HG02798 (cell line): Measurements from ENCODE around the gene CCL14.
"Not testable (repeated sequence)": the region's sequence is repeated elsewhere in the genome, so short reads cannot be mapped to it uniquely, and the experiment has no call there.

Source experiments
- ATAC-seq: cut with Tn5 transposase; IDR thresholded peaks from one replicate; pipeline ENCODE4 v1.9.1; 2021; ENCODE audit warnings: mild to moderate bottlenecking; ENCODE audit not compliant: unreplicated experiment, poor library complexity

The CCL14 gene

DNA sequence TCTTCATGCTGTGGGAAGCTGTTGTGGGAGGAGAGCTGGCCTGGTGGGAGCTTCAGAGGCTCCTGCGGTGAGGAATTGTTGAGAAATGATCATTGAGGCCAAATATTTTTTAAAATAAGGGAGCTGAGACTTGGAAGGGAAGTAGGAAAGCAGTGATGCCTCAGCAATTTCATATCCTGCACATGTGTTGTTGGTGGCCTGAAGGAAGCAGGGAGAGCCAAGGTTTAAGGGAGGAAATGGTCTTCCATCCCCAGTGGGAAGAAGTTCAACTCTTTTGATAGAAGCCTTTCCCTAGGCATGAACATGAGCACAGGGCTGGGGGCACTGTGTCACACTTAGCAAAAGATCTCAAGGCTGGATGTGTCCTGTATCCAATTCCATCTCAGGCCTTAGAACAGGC, at the start of gene CCL14:
TSS of gene CCL14 (minus strand) at position 87 of the 400 bp plus-strand sequence. CDS start at position 7, 80 bp downstream.
- no peak for ATAC-seq

DNA sequence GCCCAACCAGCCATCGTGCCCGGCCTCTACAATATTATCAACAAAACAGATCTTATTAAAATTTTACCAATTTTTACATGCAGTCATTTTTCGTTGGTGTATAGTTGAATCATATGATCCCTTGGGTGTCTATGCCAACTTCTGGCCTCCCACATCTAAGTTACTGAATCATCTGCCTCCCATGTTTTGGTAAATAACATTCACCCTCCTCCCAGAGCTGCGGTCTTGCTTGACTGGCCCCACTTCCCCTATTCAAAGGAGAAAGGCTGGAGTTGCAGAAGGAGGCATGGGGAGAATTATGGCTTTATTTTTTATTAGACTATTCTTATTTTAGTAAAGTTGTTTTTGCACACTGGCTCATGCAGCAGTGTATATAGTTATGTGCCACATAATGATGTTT, 49.7 kb upstream of the CCL14 start:
- no peak for ATAC-seq

DNA sequence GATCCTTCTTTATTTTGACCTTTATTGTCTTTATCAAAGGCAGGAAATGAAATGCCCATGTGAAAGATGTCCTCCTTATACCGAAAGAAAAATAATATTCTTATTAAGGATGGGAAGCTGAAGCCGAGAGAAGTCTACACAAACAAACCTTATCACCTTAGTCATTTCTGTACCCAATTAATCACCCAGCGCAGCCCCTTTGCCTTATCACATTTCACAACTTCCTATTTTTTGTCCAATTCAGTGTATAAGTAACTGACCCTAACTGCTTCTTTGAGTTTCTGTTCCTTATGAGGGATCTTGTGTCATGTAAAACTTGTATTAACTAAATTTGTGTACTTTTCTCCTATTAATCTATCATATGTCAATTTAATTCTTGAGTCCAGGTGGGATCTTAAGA, 47.6 kb upstream of the CCL14 start:
- ATAC-seq, result no peak

GRCh38 chr17:36030956-36031355, 44.4 kb upstream of the CCL14 start:
- ATAC-seq, result no peak

DNA sequence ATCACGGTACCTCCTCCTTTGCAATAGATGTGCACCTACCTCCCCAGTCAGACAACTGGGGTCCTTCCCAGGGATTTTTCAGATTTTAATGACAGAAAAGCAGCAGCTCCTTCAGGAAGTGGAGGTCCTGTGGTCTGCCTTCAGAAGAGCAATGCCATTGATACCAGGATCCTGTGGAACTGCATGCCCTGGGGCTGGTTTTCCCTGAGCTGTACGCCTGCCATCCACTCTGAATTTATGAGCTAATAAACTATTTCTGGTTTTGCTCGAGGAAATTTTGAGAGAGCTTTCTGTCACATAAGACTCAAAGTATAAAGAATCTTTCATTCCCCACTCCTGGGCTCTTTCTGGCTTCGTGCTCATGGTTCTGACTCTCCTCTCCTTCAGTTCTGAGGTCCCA, 41.2 kb upstream of the CCL14 start:
- no peak for ATAC-seq

DNA sequence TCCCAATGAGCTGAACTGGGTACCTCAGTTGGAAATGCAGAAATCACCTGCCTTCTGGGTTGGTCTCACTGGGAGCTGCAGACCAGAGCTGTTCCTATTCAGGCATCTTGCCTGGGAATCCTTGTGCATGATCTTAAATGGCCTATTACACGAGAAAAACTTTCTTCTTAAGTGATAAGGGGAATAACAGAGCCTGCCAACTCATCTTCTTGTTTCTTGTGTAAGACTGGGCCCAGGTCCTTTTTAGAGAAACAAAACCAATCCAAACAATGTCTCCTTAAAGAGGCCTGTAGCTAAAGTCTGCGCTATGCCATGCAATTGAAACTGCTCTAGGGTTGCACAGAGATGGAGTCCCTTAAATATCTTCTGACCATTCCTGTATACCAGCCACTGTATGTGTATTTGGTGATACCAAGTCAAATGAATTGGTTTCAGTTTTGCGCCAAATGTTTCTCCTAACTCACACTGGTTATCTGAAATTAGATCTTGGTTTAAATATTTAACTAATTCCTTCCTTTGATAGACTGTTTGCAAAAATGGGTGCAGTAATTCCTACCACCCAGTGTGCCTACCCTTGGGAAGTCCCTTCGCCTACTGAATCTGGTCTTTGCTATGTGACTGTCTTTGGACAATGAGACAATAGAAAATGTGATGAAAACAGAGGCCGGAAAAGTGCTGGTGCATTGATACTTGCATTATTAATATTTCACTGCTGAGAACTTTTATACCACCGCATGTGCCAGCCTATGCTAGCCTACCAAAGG, 37.8 kb upstream of the CCL14 start:
- no peak for ATAC-seq

- no peak for ATAC-seq
Observed at GRCh38 chr17:36019423-36019822, 32.9 kb upstream of the CCL14 start.

- no peak for ATAC-seq
Observed at GRCh38 chr17:36017799-36018198, 31.3 kb upstream of the CCL14 start, which contains the start of gene CCL23. Gene CCL23 (minus strand): TSS chr17:36017972. CDS start chr17:36017897, 75 bp downstream.

- ATAC-seq, result no peak
Observed at GRCh38 chr17:36016555-36016954, 30.0 kb upstream of the CCL14 start.

DNA sequence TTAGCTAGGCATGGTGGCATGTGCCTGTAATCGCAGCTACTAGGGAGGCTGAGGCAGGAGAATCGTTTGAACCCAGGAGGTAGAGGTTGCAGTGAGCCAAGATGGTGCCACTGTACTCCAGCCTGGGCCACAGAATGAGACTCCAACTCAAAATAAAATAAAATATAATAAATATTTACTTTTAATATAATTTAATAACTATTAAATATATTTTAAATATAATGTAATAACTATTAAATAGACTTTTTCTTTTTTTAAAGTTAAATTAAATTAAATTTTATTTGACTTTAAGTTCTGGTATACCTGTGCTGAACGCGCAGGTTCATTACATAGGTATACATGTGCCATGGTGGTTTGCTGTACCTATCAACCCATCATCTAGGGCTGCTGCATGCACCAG, 29.4 kb upstream of the CCL14 start:
- not testable (repeated sequence) for ATAC-seq

- ATAC-seq, result no peak
Observed at GRCh38 chr17:36014946-36015345, 28.4 kb upstream of the CCL14 start.

DNA sequence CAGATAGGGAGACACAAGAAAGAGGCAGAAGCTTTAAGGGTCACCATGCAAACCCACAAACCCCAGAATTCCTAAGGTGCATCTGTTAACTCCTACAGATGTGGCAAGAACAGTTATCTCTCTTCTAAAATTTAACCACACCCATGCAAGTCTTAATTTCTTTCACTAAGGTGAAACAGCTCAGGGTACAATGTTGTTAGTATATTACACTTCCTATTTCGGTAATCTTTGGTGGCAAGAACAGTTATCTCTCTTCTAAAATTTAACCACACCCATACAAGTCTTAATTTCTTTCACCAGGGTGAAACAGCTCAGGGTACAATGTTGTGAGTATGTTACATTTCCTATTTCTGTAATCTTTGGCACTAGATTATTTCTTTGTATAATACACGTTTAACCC, 24.7 kb upstream of the CCL14 start:
- ATAC-seq, result no peak

GRCh38 chr17:36008998-36009665, 22.6 kb upstream of the CCL14 start:
- ATAC-seq, result no peak

- ATAC-seq, result no peak
Observed at GRCh38 chr17:36004594-36005108, 18.1 kb upstream of the CCL14 start.

DNA sequence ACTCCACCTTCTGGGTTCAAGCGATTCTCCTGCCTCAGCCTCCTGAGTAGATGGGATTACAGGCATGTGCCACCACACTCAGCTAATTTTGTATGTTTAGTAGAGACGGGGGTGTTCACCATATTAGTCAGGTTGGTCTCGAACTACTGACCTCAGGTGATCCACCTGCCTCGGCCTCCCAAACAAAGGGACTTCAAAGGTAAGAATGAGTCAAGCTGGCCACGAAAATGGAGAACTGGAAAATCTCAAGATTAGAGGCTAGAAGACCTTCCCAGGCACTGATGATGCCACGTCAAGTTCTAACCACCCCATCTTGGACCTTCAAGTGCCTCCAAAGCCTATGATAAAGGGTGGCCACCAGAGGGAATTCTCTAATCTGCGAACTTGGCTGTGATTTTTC, 16.1 kb upstream of the CCL14 start:
- no peak for ATAC-seq

GRCh38 chr17:36001862-36002603, 15.5 kb upstream of the CCL14 start:
- ATAC-seq, result no peak

DNA sequence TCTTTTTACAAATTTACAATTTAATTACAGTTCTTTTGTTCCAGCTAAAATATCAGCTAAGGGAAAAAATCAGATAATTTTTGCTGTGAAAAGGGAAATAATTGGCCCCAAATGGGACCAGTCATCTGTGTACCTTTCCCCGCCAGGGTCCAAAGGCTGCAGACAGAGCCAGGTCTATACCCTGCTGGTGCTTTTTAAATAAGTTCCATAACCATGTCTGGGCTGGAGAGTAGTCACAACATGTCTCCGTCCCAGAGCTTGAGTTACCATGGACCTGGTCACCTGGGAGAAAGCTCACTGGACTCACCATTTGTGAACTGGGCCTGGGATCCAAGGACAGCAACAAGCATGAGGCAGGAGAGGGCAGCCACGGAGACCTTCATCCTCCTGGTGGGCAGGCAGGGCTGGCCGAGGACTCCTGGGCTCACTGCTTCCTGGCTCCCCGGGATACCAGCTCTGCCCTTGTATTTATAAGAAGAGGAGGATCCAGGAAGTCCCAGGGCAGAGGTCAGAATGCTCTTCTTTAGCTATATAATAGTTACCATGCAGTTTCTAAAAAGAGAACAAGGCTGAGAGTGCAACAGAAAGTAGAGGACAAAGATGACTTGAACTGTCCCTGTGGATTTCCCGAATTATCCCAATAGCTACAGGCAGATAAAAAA, 14.7 kb upstream of the CCL14 start, which contains the start of gene CCL15:
TSS of gene CCL15 (minus strand) at position 444 of the 662 bp plus-strand sequence. CDS start at position 383, 61 bp downstream.
- ATAC-seq, result no peak

DNA sequence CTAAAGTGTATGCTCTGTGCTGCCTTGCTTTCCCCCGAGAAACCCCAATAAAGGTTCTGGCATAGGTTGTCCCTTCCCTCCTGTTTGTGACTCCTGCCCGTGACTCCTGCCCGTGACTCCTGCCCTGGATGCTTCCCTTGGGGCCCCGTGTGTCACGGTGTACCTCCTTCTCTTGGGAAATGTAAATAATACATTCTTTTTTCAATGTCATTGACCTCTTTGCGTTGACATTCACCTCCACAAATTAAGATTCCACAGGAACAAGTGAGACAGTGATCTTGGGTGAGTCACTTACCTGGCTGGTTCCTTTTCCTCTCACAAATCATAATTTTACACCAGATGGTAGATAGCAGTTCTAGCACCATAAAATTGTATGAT, 14.2 kb upstream of the CCL14 start:
- no peak for ATAC-seq

GRCh38 chr17:35998756-35999155, 12.2 kb upstream of the CCL14 start:
- no peak for ATAC-seq

GRCh38 chr17:35998018-35998545, 11.6 kb upstream of the CCL14 start:
- ATAC-seq, result no peak
